A549 (cell line): Measurements from ENCODE around the gene AP5M1.

ENCODE experiments used
- CTCF ChIP-seq: fragments of >200 bp; sonication (Bioruptor Twin); formaldehyde crosslinking; IDR thresholded peaks from 3 replicates; pipeline ENCODE4 v1.5.1; 2016
- MAX ChIP-seq: IDR thresholded peaks from 2 replicates; pipeline ENCODE4 v1.6.1; 2012
- NR3C1 ChIP-seq: fragments of >200 bp; sonication (Bioruptor Twin); formaldehyde crosslinking; IDR thresholded peaks from 3 replicates; pipeline ENCODE4 v1.6.1; 2017

GRCh38 chr14:57295239-57295638 lies 26.5 kb downstream of the AP5M1 start:
- no peak for TF ChIP-seq MAX
- no peak for TF ChIP-seq CTCF
- TF ChIP-seq NR3C1, result no peak
